K562 (cell line): Measurements from ENCODE around the gene MARCHF9.

Experiments used
- BCLAF1 ChIP-seq, 2 experiments: fragments of 450-650 bp in 1 of 2; IDR thresholded peaks; 2 replicates each; pipeline ENCODE4 v1.6.1; 2011 to 2017; ENCODE audit warnings: low read depth in 2 of 2, antibody characterized with exemption in 1 of 2, borderline replicate concordance in 1 of 2, low read length in 1 of 2, mild to moderate bottlenecking in 1 of 2, mixed read lengths in 1 of 2; ENCODE audit not compliant: control insufficient read depth in 1 of 2
- BDP1 ChIP-seq: IDR thresholded peaks from 3 replicates; pipeline ENCODE4 v1.6.1; 2011; ENCODE audit not compliant: insufficient read length, insufficient read depth
- CSDE1 ChIP-seq, 2 experiments: fragments of 450-650 bp; IDR thresholded peaks; 2 replicates each; pipeline ENCODE4 v1.6.1; 2016; ENCODE audit warnings: mild to moderate bottlenecking in 1 of 2
- CTCF ChIP-seq, 3 experiments: IDR thresholded peaks in 2 of 3; conservative IDR thresholded peaks in 1 of 3; 2 replicates each; pipeline ENCODE4 v1.5.1; 2011 to 2012; ENCODE audit warnings: low read length in 3 of 3, mild to moderate bottlenecking in 3 of 3, control low read depth in 2 of 3, improper control_type of control experiment in 1 of 3, inconsistent platforms in 1 of 3, low read depth in 1 of 3, mixed read lengths in 1 of 3, moderate library complexity in 1 of 3; ENCODE audit not compliant: insufficient read depth in 2 of 3
- E2F5 ChIP-seq: sonication (generic); formaldehyde crosslinking; IDR thresholded peaks from 2 replicates; pipeline ENCODE4 v1.8.0; 2022; ENCODE audit warnings: mild to moderate bottlenecking, missing genetic modification reagents
- GATAD2A ChIP-seq: fragments of 450-650 bp; IDR thresholded peaks from 2 replicates; pipeline ENCODE4 v1.6.1; 2017
- MAFG ChIP-seq: fragments of 450-650 bp; conservative IDR thresholded peaks from 2 replicates; pipeline ENCODE4 v1.6.1; 2016; ENCODE audit warnings: missing genetic modification characterization, missing compliant biosample characterization
- MAZ ChIP-seq, 2 experiments: fragments of 450-650 bp in 1 of 2; sonication (generic) in 1 of 2; formaldehyde crosslinking; IDR thresholded peaks in 1 of 2; conservative IDR thresholded peaks in 1 of 2; 2 replicates each; pipeline versions ENCODE4 v1.4.0 to v1.5.0; 2020; ENCODE audit warnings: mild to moderate bottlenecking in 1 of 2, missing genetic modification reagents in 1 of 2
- POLR2A ChIP-seq: fragments of 450-650 bp; conservative IDR thresholded peaks from 2 replicates; pipeline ENCODE4 v1.6.1; 2016
- SREBF1 ChIP-seq: fragments of 150-350 bp; IDR thresholded peaks from 2 replicates; pipeline ENCODE4 v1.6.1; 2014; ENCODE audit warnings: antibody characterized with exemption, low read depth, low read length, borderline replicate concordance
- YY1 ChIP-seq, 3 experiments: IDR thresholded peaks; 2 replicates each; pipeline ENCODE4 v1.6.1; 2011; ENCODE audit warnings: low read length in 2 of 3, mild to moderate bottlenecking in 2 of 3, moderate library complexity in 2 of 3, borderline replicate concordance in 1 of 3, control low read depth in 1 of 3, low read depth in 1 of 3; ENCODE audit not compliant: insufficient read depth in 3 of 3, insufficient replicate concordance in 2 of 3, control insufficient read depth in 1 of 3, insufficient read length in 1 of 3; ENCODE audit errors: extremely low read depth in 1 of 3
- ZNF76 ChIP-seq: fragments of 250-450 bp; sonication (Bioruptor Pico); IDR thresholded peaks from 2 replicates; pipeline ENCODE4 v1.4.0; 2020; ENCODE audit warnings: mild to moderate bottlenecking, moderate library complexity, borderline replicate concordance

DNA sequence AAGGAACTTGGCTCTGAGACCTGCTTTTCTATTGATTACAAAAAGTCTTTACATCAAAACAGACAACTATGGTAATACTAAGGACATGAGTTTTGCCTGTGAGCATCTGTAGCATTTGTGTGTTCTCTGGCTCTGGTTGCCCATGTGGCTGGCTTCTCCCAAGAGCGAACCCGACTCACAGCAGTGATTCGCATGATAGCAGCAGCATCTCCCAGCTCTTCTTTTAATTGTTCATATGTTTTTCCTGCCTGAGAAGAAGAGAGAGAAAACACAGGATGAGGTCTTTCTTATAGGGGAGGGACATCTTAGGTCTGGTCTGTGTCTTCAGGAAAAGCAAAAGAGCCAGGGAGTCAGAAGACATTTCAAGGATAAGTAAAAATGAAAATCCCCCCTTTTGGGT, 46.1 kb downstream of the MARCHF9 start:
- TF ChIP-seq E2F5 (CRISPR knock-in tag) (no peak), CTCF (IDR thresholded peaks at IDR 0.05 in 2 of 3, conservative IDR thresholded peaks at IDR 0.05 in 1 of 3; ENCODE audit: insufficient read depth in 2 of 3, low read depth in 1 of 3, low read length in 3 of 3) (no peak), ZNF76 (CRISPR knock-in tag) (no peak), MAZ (CRISPR knock-in tag; conservative IDR thresholded peaks at IDR 0.05 in 1 of 2, IDR thresholded peaks at IDR 0.05 in 1 of 2) (no peak), BCLAF1 (IDR thresholded peaks at IDR 0.05; ENCODE audit: borderline replicate concordance in 1 of 2, control insufficient read depth in 1 of 2, low read depth in 2 of 2, low read length in 1 of 2) (no peak), CSDE1 (IDR thresholded peaks at IDR 0.05) (no peak), YY1 (IDR thresholded peaks at IDR 0.05; ENCODE audit: borderline replicate concordance in 1 of 3, control insufficient read depth in 1 of 3, extremely low read depth in 1 of 3, insufficient read depth in 3 of 3, insufficient read length in 1 of 3, insufficient replicate concordance in 2 of 3, low read depth in 1 of 3, low read length in 2 of 3) (no peak), SREBF1 (no peak), BDP1 (no peak), MAFG (tag) (no peak), GATAD2A (no peak), POLR2A (no peak)
